Stomach (tissue), 4 donors: ENCODE measurements around the gene PDS5A.

Experiments
- POLR2A ChIP-seq, 4 donors: fragments of 450-650 bp; IDR thresholded peaks; one replicate each; pipeline ENCODE4 v1.6.1; 2016; ENCODE audit warnings: antibody characterized with exemption in 4 of 4, control low read depth in 2 of 4, mild to moderate bottlenecking in 1 of 4, moderate library complexity in 1 of 4
- TF ChIP-seq, protein P1 (sequence below), 7 experiments: fragments of 450-650 bp in 4 of 7; fragments of 200-600 bp in 3 of 7; sonication (generic) in 3 of 7; IDR thresholded peaks; one replicate each; pipeline ENCODE4 v1.5.1; 2016 to 2019; ENCODE audit warnings: antibody characterized with exemption in 7 of 7, control low read depth in 2 of 7, mild to moderate bottlenecking in 1 of 7

DNA sequence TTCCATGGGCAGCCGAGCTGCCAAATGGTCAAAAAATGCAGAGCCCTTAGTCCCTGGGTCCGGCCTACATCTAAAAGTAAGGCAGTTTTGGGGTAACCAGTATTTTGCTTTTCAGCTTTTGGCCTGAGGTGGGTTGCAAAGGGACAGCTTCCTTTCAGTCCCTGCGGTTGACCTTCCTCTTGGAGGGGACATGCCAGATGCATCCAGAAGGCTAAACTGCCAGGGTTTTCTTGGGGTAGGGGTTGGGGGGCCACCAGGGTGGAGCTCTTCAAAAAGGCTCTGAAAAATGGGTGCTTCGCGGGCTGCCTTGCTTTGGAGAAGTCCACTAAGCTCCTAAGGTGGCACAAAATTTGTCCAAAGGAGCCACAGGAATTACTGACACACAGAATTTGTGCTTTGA is 159.1 kb downstream of the PDS5A start:
- TF ChIP-seq, protein P1, sequence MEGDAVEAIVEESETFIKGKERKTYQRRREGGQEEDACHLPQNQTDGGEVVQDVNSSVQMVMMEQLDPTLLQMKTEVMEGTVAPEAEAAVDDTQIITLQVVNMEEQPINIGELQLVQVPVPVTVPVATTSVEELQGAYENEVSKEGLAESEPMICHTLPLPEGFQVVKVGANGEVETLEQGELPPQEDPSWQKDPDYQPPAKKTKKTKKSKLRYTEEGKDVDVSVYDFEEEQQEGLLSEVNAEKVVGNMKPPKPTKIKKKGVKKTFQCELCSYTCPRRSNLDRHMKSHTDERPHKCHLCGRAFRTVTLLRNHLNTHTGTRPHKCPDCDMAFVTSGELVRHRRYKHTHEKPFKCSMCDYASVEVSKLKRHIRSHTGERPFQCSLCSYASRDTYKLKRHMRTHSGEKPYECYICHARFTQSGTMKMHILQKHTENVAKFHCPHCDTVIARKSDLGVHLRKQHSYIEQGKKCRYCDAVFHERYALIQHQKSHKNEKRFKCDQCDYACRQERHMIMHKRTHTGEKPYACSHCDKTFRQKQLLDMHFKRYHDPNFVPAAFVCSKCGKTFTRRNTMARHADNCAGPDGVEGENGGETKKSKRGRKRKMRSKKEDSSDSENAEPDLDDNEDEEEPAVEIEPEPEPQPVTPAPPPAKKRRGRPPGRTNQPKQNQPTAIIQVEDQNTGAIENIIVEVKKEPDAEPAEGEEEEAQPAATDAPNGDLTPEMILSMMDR (IDR thresholded peaks at IDR 0.05), result no peak
- no peak for TF ChIP-seq POLR2A (IDR thresholded peaks at IDR 0.05)
